ENCODE data around the gene HOXA7. TPM values are rescaled to one million over a fixed set of nuclear protein-coding genes. Genes with fewer than 3 reads are reported as not detected.

Gene HOXA7
- total and polyA plus RNA-seq, 4 donors = 1.0 to 2.2 (median 1.4) TPM

- H3K27me3 ChIP-seq (ENCODE audit: control insufficient read depth in 3 of 3, insufficient read depth in 3 of 3, low read length in 2 of 3) = peaks cover 29 to 91% (median 78%) of the 10 kb centered on the region in 3 donors
- no peak for DNase-seq
- H3K36me3 ChIP-seq (ENCODE audit: control insufficient read depth in 4 of 4, insufficient read depth in 4 of 4, low read length in 4 of 4) = no peaks in the 10 kb centered on the region
- H3K9me3 ChIP-seq (ENCODE audit: control insufficient read depth in 4 of 4, insufficient read depth in 3 of 4, low read length in 3 of 4) = peaks cover 0 to 17% (median 0%) of the 10 kb centered on the region in 4 donors
- no peak overlapping the region for H3K27ac ChIP-seq (ENCODE audit: low read depth in 1 of 2, low read length in 1 of 2)
- no peak for TF ChIP-seq CTCF (IDR thresholded peaks at IDR 0.05; ENCODE audit: control extremely low read depth, extremely low read depth)
- WGBS, 2 donors = 6 to 12% methylated on average over 30 of the region's 30 CpGs
- ATAC-seq (ENCODE audit: insufficient read depth, low FRiP score) = no peak
- H3K4me1 ChIP-seq (ENCODE audit: control insufficient read depth in 5 of 5, insufficient read depth in 5 of 5, low read length in 5 of 5) = peaks cover 0 to 25% (median 7%) of the 10 kb centered on the region in 5 donors
- H3K9ac ChIP-seq (ENCODE audit: insufficient read depth in 1 of 2, low read length in 2 of 2) = no peak overlapping the region
- H3K4me3 ChIP-seq = no peak overlapping the region
Measured at GRCh38 chr7:27171637-27172314, 15.3 kb upstream of the HOXA7 start.

- Histone ChIP-seq H3K27me3 (ENCODE audit: control insufficient read depth in 3 of 3, insufficient read depth in 3 of 3, low read length in 2 of 3) (peaks cover 27 to 91% (median 78%) of the 10 kb centered on the region in 3 donors), H3K4me1 (ENCODE audit: control insufficient read depth in 5 of 5, insufficient read depth in 5 of 5, low read length in 5 of 5) (peaks cover 0 to 26% (median 7%) of the 10 kb centered on the region in 5 donors), H3K9me3 (ENCODE audit: control insufficient read depth in 4 of 4, insufficient read depth in 3 of 4, low read length in 3 of 4) (peaks cover 0 to 17% (median 0%) of the 10 kb centered on the region in 4 donors), H3K36me3 (ENCODE audit: control insufficient read depth in 4 of 4, insufficient read depth in 4 of 4, low read length in 4 of 4) (no peaks in the 10 kb centered on the region), H3K27ac (ENCODE audit: low read depth in 1 of 2, low read length in 1 of 2) (no peak overlapping the region), H3K4me3 (no peak overlapping the region), H3K9ac (ENCODE audit: insufficient read depth in 1 of 2, low read length in 2 of 2) (no peak overlapping the region)
- TF ChIP-seq CTCF (IDR thresholded peaks at IDR 0.05; ENCODE audit: control extremely low read depth, extremely low read depth) = no peak
- WGBS, 2 donors = 13% methylated on average over 8 of the region's 8 CpGs
- no peak for DNase-seq
- no peak for ATAC-seq (ENCODE audit: insufficient read depth, low FRiP score)
Measured at GRCh38 chr7:27171325-27171636, 14.8 kb upstream of the HOXA7 start.

GRCh38 chr7:27170426-27171324 is 14.2 kb upstream of the HOXA7 start:
- 30 to 32% methylated on average over 11 of the region's 11 CpGs for WGBS, 2 donors
- DNase-seq (peak in 1 of 3 donors; percentile 64), ATAC-seq (ENCODE audit: insufficient read depth, low FRiP score) (no peak)

More at GRCh38 chr7:27170426-27171324, 14.2 kb upstream of the HOXA7 start:
- peaks cover 21 to 91% (median 80%) of the 10 kb centered on the region in 3 donors for H3K27me3 ChIP-seq (ENCODE audit: control insufficient read depth in 3 of 3, insufficient read depth in 3 of 3, low read length in 2 of 3)
- H3K9ac ChIP-seq (ENCODE audit: insufficient read depth in 1 of 2, low read length in 2 of 2) = peak overlapping the region in 1 of 2 donors; percentile 23
- H3K9me3 ChIP-seq (ENCODE audit: control insufficient read depth in 4 of 4, insufficient read depth in 3 of 4, low read length in 3 of 4) = peaks cover 0 to 15% (median 0%) of the 10 kb centered on the region in 4 donors
- H3K4me3 ChIP-seq = no peak overlapping the region
- no peak for TF ChIP-seq CTCF (IDR thresholded peaks at IDR 0.05; ENCODE audit: control extremely low read depth, extremely low read depth)
- no peaks in the 10 kb centered on the region for H3K36me3 ChIP-seq (ENCODE audit: control insufficient read depth in 4 of 4, insufficient read depth in 4 of 4, low read length in 4 of 4)
- no peak overlapping the region for H3K27ac ChIP-seq (ENCODE audit: low read depth in 1 of 2, low read length in 1 of 2)
- peaks cover 0 to 26% (median 7%) of the 10 kb centered on the region in 5 donors for H3K4me1 ChIP-seq (ENCODE audit: control insufficient read depth in 5 of 5, insufficient read depth in 5 of 5, low read length in 5 of 5)
